Trophoblast cell (in vitro differentiated cells and primary cell): ENCODE results near the gene SLC25A19.
A peak's percentile ranks its signal among the peaks of the same experiment; 100 is the strongest.

Experiments used
- DNase-seq, 2 donors: peaks; one replicate each; pipeline ENCODE4 v3.0.0-alpha.2; 2016
- H2AFZ ChIP-seq: 2 replicates; pipeline ENCODE4 v1.6.1; 2013; ENCODE audit warnings: low read length, moderate library complexity, mild to moderate bottlenecking; ENCODE audit not compliant: insufficient read depth, poor library complexity
- H2AK5ac ChIP-seq: 2 replicates; pipeline ENCODE4 v1.6.1; 2013; ENCODE audit warnings: mild to moderate bottlenecking, low read length
- H2BK120ac ChIP-seq: 2 replicates; pipeline ENCODE4 v1.6.1; 2013; ENCODE audit warnings: low read length, mild to moderate bottlenecking, moderate library complexity; ENCODE audit not compliant: insufficient read depth, poor library complexity
- H2BK12ac ChIP-seq: 2 replicates; pipeline ENCODE4 v1.6.1; 2013; ENCODE audit warnings: mild to moderate bottlenecking, low read length, moderate library complexity
- H2BK5ac ChIP-seq: 2 replicates; pipeline ENCODE4 v1.6.1; 2013; ENCODE audit warnings: low read length, low read depth, moderate library complexity, mild to moderate bottlenecking; ENCODE audit not compliant: poor library complexity
- H3K14ac ChIP-seq: 2 replicates; pipeline ENCODE4 v1.6.1; 2013; ENCODE audit warnings: mild to moderate bottlenecking, low read length
- H3K18ac ChIP-seq: 2 replicates; pipeline ENCODE4 v1.6.1; 2013; ENCODE audit warnings: mild to moderate bottlenecking, low read length
- H3K23ac ChIP-seq: 2 replicates; pipeline ENCODE4 v1.6.1; 2013; ENCODE audit warnings: low read length
- H3K27ac ChIP-seq: 2 replicates; pipeline ENCODE4 v1.5.1; 2013; ENCODE audit warnings: low read depth, mild to moderate bottlenecking, inconsistent platforms, low read length, moderate library complexity
- H3K27me3 ChIP-seq: 2 replicates; pipeline ENCODE4 v1.6.1; 2013; ENCODE audit warnings: inconsistent platforms, mild to moderate bottlenecking, low read length, moderate library complexity; ENCODE audit not compliant: insufficient read depth
- H3K36me3 ChIP-seq, 2 experiments: 1 replicate in 1 of 2; 2 replicates in 1 of 2; pipeline ENCODE4 v1.6.1; 2013; ENCODE audit warnings: low read length in 2 of 2, mild to moderate bottlenecking in 2 of 2, moderate library complexity in 1 of 2; ENCODE audit not compliant: insufficient read depth in 2 of 2, control insufficient read depth in 1 of 2
- H3K4ac ChIP-seq: 2 replicates; pipeline ENCODE4 v1.6.1; 2013; ENCODE audit warnings: low read depth, mild to moderate bottlenecking, low read length, moderate library complexity
- H3K4me1 ChIP-seq, 2 experiments: 1 replicate in 1 of 2; 2 replicates in 1 of 2; pipeline ENCODE4 v1.6.1; 2013; ENCODE audit warnings: low read length in 2 of 2, mild to moderate bottlenecking in 2 of 2, moderate library complexity in 1 of 2; ENCODE audit not compliant: insufficient read depth in 2 of 2, control insufficient read depth in 1 of 2
- H3K4me2 ChIP-seq: 2 replicates; pipeline ENCODE4 v1.6.1; 2013; ENCODE audit warnings: inconsistent platforms, mild to moderate bottlenecking, low read length, moderate library complexity
- H3K4me3 ChIP-seq: 2 replicates; pipeline ENCODE4 v1.5.1; 2013; ENCODE audit warnings: mild to moderate bottlenecking, low read depth, low read length, inconsistent platforms
- H3K79me1 ChIP-seq: one replicate; pipeline ENCODE4 v1.6.1; 2013; ENCODE audit warnings: low read length
- H3K79me2 ChIP-seq: 2 replicates; pipeline ENCODE4 v1.6.1; 2013; ENCODE audit warnings: low read length, mild to moderate bottlenecking; ENCODE audit not compliant: control insufficient read depth, insufficient read depth, poor library complexity
- H3K9ac ChIP-seq: 2 replicates; pipeline ENCODE4 v1.6.1; 2013; ENCODE audit warnings: mild to moderate bottlenecking, low read length
- H3K9me3 ChIP-seq: 2 replicates; pipeline ENCODE4 v1.6.1; 2013; ENCODE audit warnings: low read depth, mild to moderate bottlenecking, control low read depth, inconsistent platforms, low read length; ENCODE audit not compliant: insufficient read depth
- H4K12ac ChIP-seq: 2 replicates; pipeline ENCODE4 v1.6.1; 2013; ENCODE audit warnings: low read depth, mild to moderate bottlenecking, low read length, moderate library complexity
- H4K8ac ChIP-seq: 2 replicates; pipeline ENCODE4 v1.6.1; 2013; ENCODE audit warnings: low read depth, mild to moderate bottlenecking, low read length, moderate library complexity
- H4K91ac ChIP-seq: one replicate; pipeline ENCODE4 v1.6.1; 2013; ENCODE audit warnings: low read depth, mild to moderate bottlenecking, low read length, moderate library complexity
- WGBS: extraction: QIAGEN DNeasy Blood & Tissue Kit; methylation state at CpG from one replicate; pipeline ENCODE4 v1.1.7; 2013; ENCODE audit warnings: missing lambda C conversion rate; ENCODE audit not compliant: insufficient read length, insufficient coverage; ENCODE audit errors: extremely low coverage; 5-methylcytosine and 5-hydroxymethylcytosine counted together

Gene SLC25A19

DNA sequence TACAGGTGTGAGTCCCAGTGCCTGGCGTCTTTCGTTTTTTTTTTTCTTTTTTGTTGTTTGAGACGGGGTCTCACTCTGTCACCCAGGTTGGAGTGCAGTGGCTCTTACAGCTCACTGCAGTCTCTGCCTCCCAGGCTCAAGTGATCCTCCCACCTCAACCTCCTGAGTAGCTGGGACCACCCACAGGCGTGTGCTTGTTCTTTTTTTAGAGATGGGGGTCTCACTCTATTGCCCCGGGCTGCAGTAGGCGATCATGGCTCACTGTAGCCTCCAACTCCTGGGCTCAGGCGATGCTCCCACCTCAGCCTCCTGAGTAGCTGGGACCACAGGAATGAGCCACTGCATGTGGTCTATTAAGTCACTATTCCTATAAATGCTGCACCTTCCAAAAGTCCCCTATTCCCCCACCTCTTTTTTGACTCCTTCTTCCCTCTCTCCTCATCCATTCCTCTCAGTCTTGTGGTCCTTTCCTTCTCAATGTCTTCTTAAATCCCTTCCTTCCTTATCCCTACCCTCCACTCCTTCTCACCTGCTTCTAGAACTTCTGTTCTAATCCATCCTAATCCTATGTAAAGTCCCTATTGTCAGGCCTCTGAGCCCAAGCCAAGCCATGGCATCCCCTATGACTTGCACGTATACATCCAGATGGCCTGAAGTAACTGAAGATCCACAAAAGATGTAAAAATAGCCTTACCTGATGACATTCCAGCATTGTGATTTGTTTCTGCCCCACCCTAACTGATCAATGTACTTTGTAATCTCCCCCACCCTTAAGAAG, 37.0 kb downstream of the SLC25A19 start:
- H2BK120ac ChIP-seq, result no peak overlapping the region
- no peak overlapping the region for H3K4me3 ChIP-seq
- H4K8ac ChIP-seq, result no peak overlapping the region
- no peak overlapping the region for H3K9ac ChIP-seq
- H2AFZ ChIP-seq, result no peak overlapping the region
- no peaks in the 10 kb centered on the region for H3K36me3 ChIP-seq
- peaks cover 6 to 12% of the 10 kb centered on the region in 2 experiments for H3K4me1 ChIP-seq
- H3K27me3 ChIP-seq, result no peaks in the 10 kb centered on the region
- H3K14ac ChIP-seq, result no peak overlapping the region
- no peak overlapping the region for H4K12ac ChIP-seq
- H3K79me1 ChIP-seq, result no peaks in the 10 kb centered on the region
- DNase-seq, result no peak
- peaks cover 2% of the 10 kb centered on the region for H3K79me2 ChIP-seq
- no peaks in the 10 kb centered on the region for H3K9me3 ChIP-seq
- no CpG with 5 or more reads among the region's 8 CpGs for WGBS
- H2BK5ac ChIP-seq, result no peak overlapping the region
- H3K23ac ChIP-seq, result no peak overlapping the region
- H2AK5ac ChIP-seq, result no peak overlapping the region
- no peak overlapping the region for H3K4ac ChIP-seq
- no peak overlapping the region for H3K18ac ChIP-seq
- H2BK12ac ChIP-seq, result no peak overlapping the region
- H3K4me2 ChIP-seq, result no peak overlapping the region
- H3K27ac ChIP-seq, result no peak overlapping the region
- H4K91ac ChIP-seq, result no peak overlapping the region

DNA sequence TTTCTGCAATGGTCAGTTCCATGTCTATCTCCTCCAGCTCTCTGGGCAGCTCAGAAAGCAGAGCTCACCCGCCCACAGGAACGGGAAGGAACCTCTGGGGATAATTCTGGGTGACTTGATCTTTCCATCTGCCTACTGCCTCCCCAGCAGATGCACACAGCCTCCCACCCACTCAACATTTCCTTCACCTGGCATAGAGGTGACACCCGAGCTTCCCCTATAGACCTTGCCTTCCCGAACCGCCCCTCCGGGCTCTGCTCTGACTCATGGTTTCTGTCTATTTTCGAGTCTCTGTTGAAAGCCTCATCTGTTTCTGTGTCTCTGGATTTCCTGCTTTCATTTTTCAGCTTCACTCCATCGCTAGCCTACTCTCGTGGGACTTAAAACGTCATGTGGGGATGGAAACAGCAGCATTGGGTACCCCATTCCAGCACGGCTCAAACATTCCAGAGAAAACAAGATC, 39.2 kb downstream of the SLC25A19 start:
- no peak overlapping the region for H3K9ac ChIP-seq
- H3K23ac ChIP-seq, result no peak overlapping the region
- no peak overlapping the region for H2AK5ac ChIP-seq
- no peaks in the 10 kb centered on the region for H3K79me1 ChIP-seq
- H3K27me3 ChIP-seq, result no peaks in the 10 kb centered on the region
- no peak overlapping the region for H3K4ac ChIP-seq
- peaks cover 14 to 16% of the 10 kb centered on the region in 2 experiments for H3K36me3 ChIP-seq
- WGBS, result no CpG with 5 or more reads among the region's 11 CpGs
- H3K14ac ChIP-seq, result no peak overlapping the region
- no peak overlapping the region for H4K12ac ChIP-seq
- H3K4me2 ChIP-seq, result no peak overlapping the region
- no peaks in the 10 kb centered on the region for H3K9me3 ChIP-seq
- peak; percentile 60 to 73 for DNase-seq
- no peak overlapping the region for H4K91ac ChIP-seq
- peaks cover 2% of the 10 kb centered on the region for H3K79me2 ChIP-seq
- H3K18ac ChIP-seq, result no peak overlapping the region
- H3K4me3 ChIP-seq, result no peak overlapping the region
- H3K27ac ChIP-seq, result peak overlapping the region; percentile 4
- no peak overlapping the region for H2BK12ac ChIP-seq
- no peak overlapping the region for H4K8ac ChIP-seq
- H2BK120ac ChIP-seq, result no peak overlapping the region
- peaks cover 12 to 16% of the 10 kb centered on the region in 2 experiments for H3K4me1 ChIP-seq
- H2AFZ ChIP-seq, result no peak overlapping the region
- no peak overlapping the region for H2BK5ac ChIP-seq

DNA sequence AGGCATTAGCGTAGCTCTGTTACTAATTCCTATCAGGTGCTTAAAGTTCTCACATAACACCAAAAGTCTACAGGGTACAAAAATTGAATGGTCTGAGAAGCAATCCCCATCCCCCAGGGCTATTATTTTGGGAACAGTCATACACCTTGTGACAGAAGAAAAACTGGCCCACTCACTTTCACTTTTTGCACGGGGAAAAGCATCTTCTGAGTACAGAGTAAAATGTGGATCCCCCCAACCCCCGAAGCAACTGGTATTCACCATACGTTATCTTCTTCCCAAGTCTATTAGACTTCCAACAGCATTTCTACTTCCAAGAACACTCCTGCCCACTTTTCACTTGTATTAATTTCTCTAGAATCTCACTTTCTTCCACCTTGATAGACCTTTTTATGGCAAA, 39.7 kb downstream of the SLC25A19 start:
- Histone ChIP-seq H3K23ac (no peak overlapping the region), H3K18ac (no peak overlapping the region), H3K79me1 (no peaks in the 10 kb centered on the region), H3K9me3 (no peaks in the 10 kb centered on the region), H2BK12ac (no peak overlapping the region), H2AFZ (no peak overlapping the region), H3K27me3 (no peaks in the 10 kb centered on the region), H3K36me3 (peaks cover 15 to 21% of the 10 kb centered on the region in 2 experiments), H3K4me3 (no peak overlapping the region), H2BK5ac (no peak overlapping the region), H3K79me2 (peaks cover 2% of the 10 kb centered on the region), H2AK5ac (no peak overlapping the region), H4K12ac (no peak overlapping the region), H4K91ac (no peak overlapping the region), H3K9ac (no peak overlapping the region), H4K8ac (no peak overlapping the region), H2BK120ac (no peak overlapping the region), H3K4me1 (peaks cover 12 to 16% of the 10 kb centered on the region in 2 experiments), H3K4me2 (no peak overlapping the region), H3K4ac (no peak overlapping the region), H3K14ac (no peak overlapping the region), H3K27ac (no peak overlapping the region)
- no peak for DNase-seq
- no CpG with 5 or more reads among the region's 4 CpGs for WGBS

DNA sequence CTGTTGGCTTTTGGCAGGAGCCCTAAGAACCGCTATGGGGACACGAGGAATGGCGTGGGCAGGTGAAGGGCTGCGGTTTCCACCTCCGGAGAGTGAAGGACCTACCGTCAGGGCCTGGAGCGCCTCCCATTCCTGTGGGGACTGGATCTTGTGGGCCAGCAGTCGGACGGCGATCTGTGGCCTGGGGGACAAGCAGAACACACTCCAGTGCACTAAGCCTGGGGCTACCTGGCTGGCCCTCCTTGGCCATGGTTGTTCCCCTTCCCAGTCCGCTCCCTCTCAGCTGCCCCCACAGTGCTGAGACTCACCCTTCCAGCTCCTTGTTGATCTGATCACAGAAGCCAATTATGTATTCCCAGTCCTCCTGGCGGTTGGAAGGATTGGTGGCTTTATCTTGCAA, 42.8 kb downstream of the SLC25A19 start:
- H3K4ac ChIP-seq, result no peak overlapping the region
- H3K18ac ChIP-seq, result no peak overlapping the region
- no peak overlapping the region for H2BK5ac ChIP-seq
- no peak overlapping the region for H2BK120ac ChIP-seq
- peak overlapping the region; percentile 9 for H3K27ac ChIP-seq
- DNase-seq, result no peak
- H2AFZ ChIP-seq, result no peak overlapping the region
- no CpG with 5 or more reads among the region's 12 CpGs for WGBS
- peaks cover 42 to 52% of the 10 kb centered on the region in 2 experiments for H3K36me3 ChIP-seq
- H3K4me1 ChIP-seq, result peaks cover 12 to 16% of the 10 kb centered on the region in 2 experiments
- no peak overlapping the region for H3K23ac ChIP-seq
- no peak overlapping the region for H2AK5ac ChIP-seq
- H4K8ac ChIP-seq, result no peak overlapping the region
- H3K14ac ChIP-seq, result no peak overlapping the region
- no peaks in the 10 kb centered on the region for H3K79me1 ChIP-seq
- H4K91ac ChIP-seq, result no peak overlapping the region
- H3K4me3 ChIP-seq, result no peak overlapping the region
- H3K4me2 ChIP-seq, result no peak overlapping the region
- peaks cover 2% of the 10 kb centered on the region for H3K79me2 ChIP-seq
- no peak overlapping the region for H4K12ac ChIP-seq
- H3K27me3 ChIP-seq, result no peaks in the 10 kb centered on the region
- H3K9me3 ChIP-seq, result no peaks in the 10 kb centered on the region
- H2BK12ac ChIP-seq, result no peak overlapping the region
- H3K9ac ChIP-seq, result no peak overlapping the region
